ENCODE data around the gene IL22RA1. TPM values are rescaled to one million over a fixed set of nuclear protein-coding genes. Genes with fewer than 3 reads are reported as not detected.

The IL22RA1 gene
- total RNA-seq = 2.3 and 2.4 TPM in 2 replicates

GRCh38 chr1:24142546-24143534 lies at the start of gene IL22RA1:
Gene IL22RA1 (minus strand): TSS chr1:24143140. CDS start chr1:24143082, 58 bp downstream.

GRCh38 chr1:24186993-24187790 lies 44.3 kb upstream of the IL22RA1 start, which contains the start of gene IFNLR1:
Gene IFNLR1 (minus strand): TSS chr1:24187289. CDS start chr1:24187248, 41 bp downstream.

GRCh38 chr1:24111996-24112779 lies 30.8 kb downstream of the IL22RA1 start, which contains the start of gene MYOM3:
Gene MYOM3 (minus strand): TSS chr1:24112135. CDS start chr1:24108636, 3,499 bp downstream.

Other genes with a start within 250 kb of the IL22RA1 start
- not detected in 2 replicates for gene CNR2, start 229.8 kb downstream of the IL22RA1 start, total RNA-seq
- 59.7 and 104 TPM in 2 replicates for gene PNRC2, start 183.3 kb downstream of the IL22RA1 start, total RNA-seq
- 48.4 and 49.0 TPM in 2 replicates for gene SRSF10, start 162.8 kb downstream of the IL22RA1 start, total RNA-seq
- gene MYOM3, start 31.0 kb downstream of the IL22RA1 start, total RNA-seq = 0.38 and 0.78 TPM in 2 replicates
- 5.3 and 6.7 TPM in 2 replicates for gene IFNLR1, start 44.1 kb upstream of the IL22RA1 start, total RNA-seq
- 3.0 and 10.9 TPM in 2 replicates for gene GRHL3, start 176.2 kb upstream of the IL22RA1 start, total RNA-seq

Measured in hair follicular keratinocyte (primary cell).